ENCODE results near the gene CNPPD1. TPM values are rescaled to one million over a fixed set of nuclear protein-coding genes. Genes with fewer than 3 reads are reported as not detected.

Gene CNPPD1
- total RNA-seq, 1 donor from 2014 or later: 32.2 TPM

DNA sequence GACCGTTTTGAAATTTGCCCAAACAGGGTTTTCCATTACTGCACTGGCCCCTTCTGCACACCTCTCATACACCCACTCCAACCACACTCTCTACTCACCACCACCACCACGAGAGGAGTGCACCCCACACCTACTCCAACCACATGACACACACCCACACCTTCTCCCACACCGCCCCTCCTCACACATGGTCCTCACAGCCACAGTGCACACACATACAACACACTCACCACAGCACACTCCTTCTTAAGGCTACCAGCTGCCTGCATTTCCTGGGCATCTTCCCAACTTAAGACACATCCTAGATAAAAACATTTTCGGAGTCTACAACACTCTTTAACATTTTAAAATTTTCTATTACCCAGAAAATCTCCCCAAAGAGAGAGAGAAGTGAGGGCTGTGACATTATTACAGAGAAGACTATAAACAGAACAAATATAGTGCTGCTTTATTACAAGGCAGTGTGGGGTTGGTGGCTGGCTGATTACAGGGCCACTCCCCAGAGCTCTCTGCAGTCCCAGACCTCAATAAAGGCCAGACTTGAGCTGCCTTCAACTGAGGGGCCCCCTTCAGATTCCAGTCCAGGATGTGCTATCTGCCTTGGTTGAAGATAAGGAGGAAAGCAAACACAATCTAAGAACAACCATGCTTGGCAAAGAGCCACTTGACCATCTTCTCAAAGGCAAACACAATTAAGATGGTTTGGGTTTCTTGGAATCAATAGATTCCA, 52.2 kb downstream of the CNPPD1 start:
- Histone ChIP-seq H3K27me3 (no peaks in the 10 kb centered on the region), H3K36me3 (no peaks in the 10 kb centered on the region), H3K4me3 (no peak overlapping the region), H3K9me3 (no peaks in the 10 kb centered on the region), H3K4me1 (peaks cover 14% of the 10 kb centered on the region), H3K27ac (no peak overlapping the region)
- no peak for TF ChIP-seq POLR2A (IDR thresholded peaks at IDR 0.05)
- no peak for TF ChIP-seq CTCF (IDR thresholded peaks at IDR 0.05)
- TF ChIP-seq POLR2AphosphoS5 (IDR thresholded peaks at IDR 0.05; ENCODE audit: insufficient read depth in 1 of 2, low read depth in 1 of 2): no peak
- intact Hi-C loops (cut with DNase I): no loop called here
- DNase-seq (ENCODE audit: extremely low spot score in 2 of 2): no peak

- Histone ChIP-seq H3K4me3 (no peak overlapping the region), H3K27me3 (no peaks in the 10 kb centered on the region), H3K27ac (no peak overlapping the region), H3K4me1 (peaks cover 14% of the 10 kb centered on the region), H3K9me3 (no peaks in the 10 kb centered on the region), H3K36me3 (no peaks in the 10 kb centered on the region)
- intact Hi-C loops (cut with DNase I): no loop called here
- TF ChIP-seq CTCF (IDR thresholded peaks at IDR 0.05): no peak
- TF ChIP-seq POLR2AphosphoS5 (IDR thresholded peaks at IDR 0.05; ENCODE audit: insufficient read depth in 1 of 2, low read depth in 1 of 2): no peak
- TF ChIP-seq POLR2A (IDR thresholded peaks at IDR 0.05): no peak
- DNase-seq (ENCODE audit: extremely low spot score in 2 of 2): no peak
These were observed 53.2 kb downstream of the CNPPD1 start for GRCh38 chr2:219123356-219124135.

GRCh38 chr2:219122202-219122980, 54.3 kb downstream of the CNPPD1 start:
- TF ChIP-seq POLR2AphosphoS5 (IDR thresholded peaks at IDR 0.05; ENCODE audit: insufficient read depth in 1 of 2, low read depth in 1 of 2): no peak
- no peak for TF ChIP-seq CTCF (IDR thresholded peaks at IDR 0.05)
- no peak for TF ChIP-seq POLR2A (IDR thresholded peaks at IDR 0.05)
- Histone ChIP-seq H3K4me1 (peaks cover 15% of the 10 kb centered on the region), H3K9me3 (no peaks in the 10 kb centered on the region), H3K27ac (no peak overlapping the region), H3K27me3 (no peaks in the 10 kb centered on the region), H3K4me3 (no peak overlapping the region), H3K36me3 (no peaks in the 10 kb centered on the region)
- intact Hi-C loops (cut with DNase I): no loop called here
- DNase-seq (ENCODE audit: extremely low spot score in 2 of 2): no peak

Other genes starting within 250 kb of the CNPPD1 start
- gene CDK5R2, start 217.3 kb downstream of the CNPPD1 start, total RNA-seq: 0.49 TPM
- not detected for gene FEV, start 191.7 kb downstream of the CNPPD1 start, total RNA-seq
- gene CRYBA2, start 183.5 kb downstream of the CNPPD1 start, total RNA-seq: not detected
- not detected for gene CFAP65, start 135.4 kb downstream of the CNPPD1 start, total RNA-seq
- not detected for gene IHH, start 116.0 kb downstream of the CNPPD1 start, total RNA-seq
- gene NHEJ1, start 16.1 kb downstream of the CNPPD1 start, total RNA-seq: 17.7 TPM
- 5.4 TPM for gene SLC23A3, start 6.9 kb downstream of the CNPPD1 start, total RNA-seq
- gene RETREG2, start 1.4 kb upstream of the CNPPD1 start, total RNA-seq: 43.7 TPM
- 52.1 TPM for gene ZFAND2B, start 29.9 kb upstream of the CNPPD1 start, total RNA-seq
- gene ABCB6, start 42.0 kb upstream of the CNPPD1 start, total RNA-seq: 23.8 TPM
- gene ATG9A, start 52.7 kb upstream of the CNPPD1 start, total RNA-seq: 62.4 TPM
- 98.7 TPM for gene ANKZF1, start 52.9 kb upstream of the CNPPD1 start, total RNA-seq
- gene GLB1L, start 68.5 kb upstream of the CNPPD1 start, total RNA-seq: 22.8 TPM
- 12.8 TPM for gene STK16, start 68.6 kb upstream of the CNPPD1 start, total RNA-seq
- not detected for gene TUBA4B, start 76.3 kb upstream of the CNPPD1 start, total RNA-seq
- gene TUBA4A, start 77.0 kb upstream of the CNPPD1 start, total RNA-seq: 122 TPM
- 92.8 TPM for gene DNAJB2, start 102.4 kb upstream of the CNPPD1 start, total RNA-seq
- gene PTPRN, start 132.5 kb upstream of the CNPPD1 start, total RNA-seq: 7.6 TPM
- gene RESP18, start 155.8 kb upstream of the CNPPD1 start, total RNA-seq: not detected
- gene DNPEP, start 211.0 kb upstream of the CNPPD1 start, total RNA-seq: 62.9 TPM
- gene DES, start 241.5 kb upstream of the CNPPD1 start, total RNA-seq: 883 TPM